Thymus (tissue), 11 donors: ENCODE results near the gene EEF1AKMT1. TPM values are rescaled to one million over a fixed set of nuclear protein-coding genes. Genes with fewer than 3 reads are reported as not detected.

Experiments used
- DNase-seq, 9 donors: peaks; one replicate each; pipeline ENCODE4 v3.0.0-alpha.2; 2013; ENCODE audit warnings: low spot score in 9 of 9, low read depth in 6 of 9, missing footprints in 1 of 9
- H3K27ac ChIP-seq, 2 donors: one replicate each; pipeline ENCODE4 v1.5.1; 2013; ENCODE audit warnings: control low read depth in 1 of 2, low read depth in 1 of 2, low read length in 1 of 2, mild to moderate bottlenecking in 1 of 2, moderate library complexity in 1 of 2
- H3K27me3 ChIP-seq, 2 donors: one replicate each; pipeline ENCODE4 v1.5.1; 2013; ENCODE audit warnings: low read length in 1 of 2; ENCODE audit not compliant: control insufficient read depth in 2 of 2, insufficient read depth in 1 of 2
- H3K36me3 ChIP-seq, 2 donors: one replicate each; pipeline ENCODE4 v1.5.1; 2013; ENCODE audit warnings: low read length in 1 of 2, mild to moderate bottlenecking in 1 of 2, moderate library complexity in 1 of 2; ENCODE audit not compliant: control insufficient read depth in 2 of 2, insufficient read depth in 2 of 2
- H3K4me1 ChIP-seq, 2 donors: one replicate each; pipeline ENCODE4 v1.5.1; 2013; ENCODE audit warnings: low read length in 2 of 2; ENCODE audit not compliant: control insufficient read depth in 2 of 2, insufficient read depth in 2 of 2
- H3K4me3 ChIP-seq, 2 donors: one replicate each; pipeline ENCODE4 v1.5.1; 2013; ENCODE audit warnings: low read length in 2 of 2, control low read depth in 1 of 2, mild to moderate bottlenecking in 1 of 2
- H3K9me3 ChIP-seq, 2 donors: one replicate each; pipeline ENCODE4 v1.5.1; 2013; ENCODE audit warnings: low read length in 1 of 2, mild to moderate bottlenecking in 1 of 2; ENCODE audit not compliant: control insufficient read depth in 2 of 2, insufficient read depth in 1 of 2
- WGBS: extraction: QIAGEN DNeasy Blood & Tissue Kit; methylation state at CpG from one replicate; pipeline ENCODE4 v1.1.7; 2013; 5-methylcytosine and 5-hydroxymethylcytosine counted together
- polyA plus RNA-seq: library from polyadenylated mRNA; stranded (reverse); fragments of 200-250 nt; gene quantifications from one replicate; pipeline ENCODE4 v1.2.3, GENCODE V29; 2013
- total RNA-seq: library from RNA; stranded (reverse); fragments of 120-200 nt; gene quantifications from one replicate; pipeline ENCODE4 v1.2.4, GENCODE V29; 2013
- donor health status: healthy.

The EEF1AKMT1 gene
- total and polyA plus RNA-seq, 2 donors = 13.4 TPM

GRCh38 chr13:20708216-20708615, 65.5 kb downstream of the EEF1AKMT1 start:
- 96% methylated on average over 2 of the region's 2 CpGs for WGBS
- no peaks in the 10 kb centered on the region for H3K9me3 ChIP-seq
- DNase-seq = no peak
- H3K36me3 ChIP-seq = no peaks in the 10 kb centered on the region
- no peak overlapping the region for H3K4me3 ChIP-seq
- H3K4me1 ChIP-seq = no peaks in the 10 kb centered on the region
- H3K27ac ChIP-seq = no peak overlapping the region
- peaks cover 0 to 10% of the 10 kb centered on the region in 2 donors for H3K27me3 ChIP-seq

GRCh38 chr13:20706661-20707060, 67.1 kb downstream of the EEF1AKMT1 start:
- Histone ChIP-seq H3K27me3 (peaks cover 0 to 22% of the 10 kb centered on the region in 2 donors), H3K4me3 (no peak overlapping the region), H3K27ac (no peak overlapping the region), H3K36me3 (no peaks in the 10 kb centered on the region), H3K4me1 (peaks cover 2 to 5% of the 10 kb centered on the region in 2 donors), H3K9me3 (no peaks in the 10 kb centered on the region)
- 97% methylated on average over 5 of the region's 5 CpGs for WGBS
- DNase-seq = no peak

- Histone ChIP-seq H3K36me3 (no peaks in the 10 kb centered on the region), H3K27me3 (peaks cover 0 to 29% of the 10 kb centered on the region in 2 donors), H3K4me1 (peaks cover 2 to 5% of the 10 kb centered on the region in 2 donors), H3K9me3 (no peaks in the 10 kb centered on the region), H3K27ac (no peak overlapping the region), H3K4me3 (peak overlapping the region in 1 of 2 donors; percentile 63)
- peak in 1 of 9 donors; percentile 18 for DNase-seq
- whole genome bisulfite sequencing = 36% methylated on average over 20 of the region's 20 CpGs
Observed at GRCh38 chr13:20704459-20705069, 69.2 kb downstream of the EEF1AKMT1 start.

GRCh38 chr13:20703780-20704458, 69.8 kb downstream of the EEF1AKMT1 start:
- under 1% methylated on average over 98 of the region's 98 CpGs for WGBS
- Histone ChIP-seq H3K4me3 (peak overlapping the region in 1 of 2 donors; percentile 63), H3K9me3 (no peaks in the 10 kb centered on the region), H3K36me3 (no peaks in the 10 kb centered on the region), H3K27ac (no peak overlapping the region), H3K27me3 (peaks cover 0 to 29% of the 10 kb centered on the region in 2 donors), H3K4me1 (peaks cover 2 to 5% of the 10 kb centered on the region in 2 donors)
- DNase-seq = peak; percentile 22 to 82 (median 52)

GRCh38 chr13:20702915-20703779, 70.6 kb downstream of the EEF1AKMT1 start, which contains the start of gene IL17D:
TSS of gene IL17D (plus strand) at chr13:20703699. CDS start at chr13:20704002, 303 bp downstream.
- Histone ChIP-seq H3K4me1 (peaks cover 2 to 5% of the 10 kb centered on the region in 2 donors), H3K4me3 (peak within 1 kb of the TSS; percentile 46 to 63), H3K27ac (no peak within 1 kb of the TSS), H3K9me3 (no peaks in the 10 kb centered on the region), H3K36me3 (no peaks in the 10 kb centered on the region), H3K27me3 (peaks cover 0 to 29% of the 10 kb centered on the region in 2 donors)
- under 1% methylated on average over 88 of the region's 94 CpGs for WGBS
- DNase-seq = peak in 4 of 9 donors; percentile 28 to 66 (median 38)

- Histone ChIP-seq H3K27me3 (peaks cover 0 to 29% of the 10 kb centered on the region in 2 donors), H3K36me3 (no peaks in the 10 kb centered on the region), H3K4me1 (peaks cover 2 to 5% of the 10 kb centered on the region in 2 donors), H3K9me3 (no peaks in the 10 kb centered on the region), H3K27ac (no peak overlapping the region), H3K4me3 (peak overlapping the region; percentile 46 to 63)
- WGBS = 5% methylated on average over 9 of the region's 9 CpGs
- peak in 1 of 9 donors; percentile 35 for DNase-seq
Observed at GRCh38 chr13:20702530-20702914, 71.2 kb downstream of the EEF1AKMT1 start.

- 94% methylated on average over 3 of the region's 3 CpGs for WGBS
- Histone ChIP-seq H3K4me3 (no peak overlapping the region), H3K4me1 (peaks cover 2 to 5% of the 10 kb centered on the region in 2 donors), H3K27me3 (peaks cover 0 to 29% of the 10 kb centered on the region in 2 donors), H3K27ac (no peak overlapping the region), H3K9me3 (no peaks in the 10 kb centered on the region), H3K36me3 (no peaks in the 10 kb centered on the region)
- DNase-seq = no peak
Observed at GRCh38 chr13:20701461-20701860, 72.3 kb downstream of the EEF1AKMT1 start.

GRCh38 chr13:20700288-20700687, 73.5 kb downstream of the EEF1AKMT1 start:
- 95% methylated on average over 6 of the region's 6 CpGs for WGBS

More at GRCh38 chr13:20700288-20700687, 73.5 kb downstream of the EEF1AKMT1 start:
- no peak overlapping the region for H3K4me3 ChIP-seq
- no peaks in the 10 kb centered on the region for H3K9me3 ChIP-seq
- no peak overlapping the region for H3K27ac ChIP-seq
- H3K27me3 ChIP-seq = peaks cover 0 to 29% of the 10 kb centered on the region in 2 donors
- peaks cover 2 to 5% of the 10 kb centered on the region in 2 donors for H3K4me1 ChIP-seq
- DNase-seq = no peak
- no peaks in the 10 kb centered on the region for H3K36me3 ChIP-seq
